Measurements from ENCODE around the gene PADI1. TPM values are rescaled to one million over a fixed set of nuclear protein-coding genes. Genes with fewer than 3 reads are reported as not detected.

Gene PADI1
- total and polyA plus RNA-seq, 7 donors: not detected

- no peak overlapping the region for H3K4me3 ChIP-seq
- intact Hi-C loops (cut with DNase I): no loop called here
- peaks cover 0 to 3% (median 2%) of the 10 kb centered on the region in 3 donors for H3K27me3 ChIP-seq (ENCODE audit: insufficient read depth in 3 of 3, low read length in 2 of 3)
- 44 to 55% (median 46%) methylated on average over 9 of the region's 9 CpGs for WGBS, 3 donors
- no peaks in the 10 kb centered on the region for H3K36me3 ChIP-seq (ENCODE audit: insufficient read depth in 1 of 2, low read depth in 1 of 2)
- no peaks in the 10 kb centered on the region for H3K9me3 ChIP-seq
- H3K4me1 ChIP-seq: no peaks in the 10 kb centered on the region
- H3K27ac ChIP-seq: no peak overlapping the region
- ATAC-seq: no peak
- DNase-seq: peak in 1 of 2 donors; percentile 41
- TF ChIP-seq CTCF (IDR thresholded peaks at IDR 0.05): no peak
These were observed 3.5 kb upstream of the PADI1 start for GRCh38 chr1:17201201-17202021.

- H3K9me3 ChIP-seq: no peaks in the 10 kb centered on the region
- 86 to 93% (median 89%) methylated on average over 7 of the region's 7 CpGs for WGBS, 3 donors
- no peaks in the 10 kb centered on the region for H3K36me3 ChIP-seq (ENCODE audit: insufficient read depth in 1 of 2, low read depth in 1 of 2)
- H3K27me3 ChIP-seq (ENCODE audit: insufficient read depth in 3 of 3, low read length in 2 of 3): peaks cover 0 to 4% (median 0%) of the 10 kb centered on the region in 3 donors
- intact Hi-C loops (cut with DNase I): no loop called here
- DNase-seq (no peak), ATAC-seq (no peak)
- no peaks in the 10 kb centered on the region for H3K4me1 ChIP-seq
- no peak overlapping the region for H3K4me3 ChIP-seq
- no peak for TF ChIP-seq CTCF (IDR thresholded peaks at IDR 0.05)
- H3K27ac ChIP-seq: no peak overlapping the region
These were observed 724 bp downstream of the PADI1 start for GRCh38 chr1:17205652-17206051.

- intact Hi-C loops (cut with DNase I): no loop called here
- DNase-seq (peak in 1 of 2 donors; percentile 17), ATAC-seq (no peak)
- TF ChIP-seq CTCF (IDR thresholded peaks at IDR 0.05): no peak
- H3K4me3 ChIP-seq: no peak overlapping the region
- H3K36me3 ChIP-seq (ENCODE audit: insufficient read depth in 1 of 2, low read depth in 1 of 2): no peaks in the 10 kb centered on the region
- H3K9me3 ChIP-seq: no peaks in the 10 kb centered on the region
- no peak overlapping the region for H3K27ac ChIP-seq
- peaks cover 0 to 4% (median 0%) of the 10 kb centered on the region in 3 donors for H3K27me3 ChIP-seq (ENCODE audit: insufficient read depth in 3 of 3, low read length in 2 of 3)
- no peaks in the 10 kb centered on the region for H3K4me1 ChIP-seq
- 55 to 68% (median 57%) methylated on average over 4 of the region's 4 CpGs for WGBS, 3 donors
These were observed 1.3 kb downstream of the PADI1 start for GRCh38 chr1:17206196-17206595.

GRCh38 chr1:17207046-17207445 is 2.1 kb downstream of the PADI1 start:
- Histone ChIP-seq H3K4me3 (no peak overlapping the region), H3K4me1 (no peaks in the 10 kb centered on the region), H3K27ac (no peak overlapping the region), H3K27me3 (ENCODE audit: insufficient read depth in 3 of 3, low read length in 2 of 3) (peaks cover 0 to 4% (median 0%) of the 10 kb centered on the region in 3 donors), H3K36me3 (ENCODE audit: insufficient read depth in 1 of 2, low read depth in 1 of 2) (no peaks in the 10 kb centered on the region), H3K9me3 (no peaks in the 10 kb centered on the region)
- intact Hi-C loops (cut with DNase I): no loop called here
- DNase-seq: peak in 1 of 2 donors; percentile 48
- TF ChIP-seq CTCF (IDR thresholded peaks at IDR 0.05): no peak
- 41 to 52% (median 43%) methylated on average over 4 of the region's 4 CpGs for WGBS, 3 donors
- no peak for ATAC-seq
